ENCODE measurements around the gene TCL1A.
"Not testable (repeated sequence)": the region's sequence is repeated elsewhere in the genome, so short reads cannot be mapped to it uniquely, and the experiment has no call there.

Gene TCL1A

DNA sequence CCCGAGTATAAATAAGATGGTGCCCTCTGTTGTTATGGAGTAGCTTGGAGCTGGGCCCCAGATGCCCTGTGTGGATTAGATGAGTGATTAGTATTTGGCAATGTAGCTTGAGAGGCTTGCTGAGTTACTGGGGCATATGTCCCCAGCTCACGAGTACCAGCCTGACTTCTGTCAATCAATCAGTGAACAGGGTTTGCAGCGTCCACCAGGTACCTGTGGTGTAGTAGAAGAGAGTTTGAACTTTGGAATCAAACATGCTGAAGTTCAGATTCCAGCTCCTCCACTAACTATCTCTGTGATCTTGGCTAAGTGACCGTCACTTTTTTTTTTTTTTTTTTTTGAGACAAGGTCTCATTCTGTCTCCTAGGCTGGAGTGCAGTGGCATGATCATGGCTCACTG is 39.3 kb downstream of the TCL1A start:
- DNase-seq: no peak

- DNase-seq: no peak
These were observed 45.6 kb downstream of the TCL1A start for GRCh38 chr14:95668235-95668772.

- DNase-seq: no peak
These were observed 46.7 kb downstream of the TCL1A start for GRCh38 chr14:95667249-95667693.

DNA sequence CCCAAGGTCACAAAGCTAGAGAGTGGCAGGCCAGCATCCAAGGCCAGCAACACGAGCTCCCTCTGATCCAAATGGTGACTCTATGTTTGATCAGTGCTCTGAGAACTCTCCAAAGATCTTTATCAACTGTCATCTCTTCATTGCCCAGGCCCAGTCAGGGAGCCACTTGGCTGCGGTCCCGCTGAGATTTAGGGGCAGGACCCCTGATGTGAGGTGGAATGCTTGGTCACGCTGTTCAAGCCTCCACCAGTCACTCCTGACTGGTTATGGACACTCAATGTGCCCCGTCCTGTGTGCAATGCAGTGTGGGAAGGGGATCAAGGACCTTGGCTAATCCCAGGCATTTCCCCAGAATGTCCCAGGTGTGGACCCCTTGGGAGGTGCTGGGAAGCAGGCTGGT is 47.5 kb downstream of the TCL1A start:
- DNase-seq: no peak

DNA sequence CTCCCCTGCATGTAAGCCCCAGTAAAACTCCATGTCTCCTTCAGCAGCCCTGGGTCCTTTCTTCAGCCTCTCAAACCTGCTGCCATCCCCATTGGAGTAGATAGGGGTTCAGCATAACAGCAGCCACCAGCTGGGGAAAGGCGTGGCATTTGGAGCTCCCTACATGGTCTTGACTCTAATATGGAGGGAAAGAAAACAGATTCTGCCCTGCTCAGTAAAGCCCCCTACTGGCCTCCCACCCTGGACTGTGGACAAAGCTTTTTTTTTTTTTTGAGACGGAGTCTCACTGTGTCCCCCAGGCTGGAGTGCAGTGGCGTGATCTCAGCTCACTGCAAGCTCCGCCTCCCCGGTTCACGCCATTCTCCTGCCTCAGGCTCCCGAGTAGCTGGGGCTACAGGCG is 48.4 kb downstream of the TCL1A start:
- DNase-seq: not testable (repeated sequence)

GRCh38 chr14:95664546-95664945 is 49.4 kb downstream of the TCL1A start:
- DNase-seq: no peak

DNA sequence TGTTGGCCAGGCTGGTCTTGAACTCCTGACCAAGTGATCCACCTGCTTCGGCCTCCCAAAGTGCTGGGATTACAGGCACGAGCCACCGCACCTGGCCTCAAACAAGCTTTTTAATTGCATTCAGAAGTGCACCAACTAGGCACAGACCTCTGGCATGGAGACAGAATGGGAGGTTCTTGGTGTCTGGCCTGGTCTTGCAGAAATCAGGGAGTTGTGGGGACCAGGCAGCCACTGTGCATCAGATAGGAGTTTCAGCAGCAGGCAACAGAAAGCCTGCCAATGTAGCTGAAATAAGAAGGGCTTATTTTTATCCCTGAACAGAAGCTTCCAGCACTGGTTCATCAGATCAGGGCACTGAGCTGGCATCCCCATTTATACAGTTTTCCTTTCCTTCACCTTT is 49.9 kb downstream of the TCL1A start:
- no peak for DNase-seq

DNA sequence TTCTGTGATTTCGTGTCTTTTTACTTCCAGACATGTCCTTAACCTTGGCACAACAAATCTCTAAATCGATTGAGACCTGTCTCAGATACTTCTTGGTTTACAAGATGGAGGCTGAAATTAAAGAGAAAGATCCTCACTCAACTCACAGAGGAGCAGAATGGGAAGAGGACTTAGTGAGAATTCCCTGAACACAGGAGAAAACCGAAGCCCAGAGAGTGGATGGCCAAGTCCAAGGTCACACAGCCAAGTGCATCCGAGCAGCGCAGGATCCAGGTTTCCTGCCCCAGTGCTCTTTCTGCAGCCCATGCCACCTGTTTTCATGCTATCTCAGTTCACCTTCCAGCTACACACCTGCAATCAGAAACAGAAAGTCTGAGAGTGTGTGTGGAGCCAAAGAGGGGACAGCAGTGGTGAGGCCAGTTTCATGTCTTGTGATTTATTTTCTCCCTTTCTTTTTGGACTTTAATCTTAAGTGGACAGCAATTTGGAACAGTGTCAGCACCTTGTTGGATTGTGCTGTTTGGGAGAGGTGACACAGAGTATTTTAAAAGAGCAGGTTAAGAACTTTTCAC is 50.6 kb downstream of the TCL1A start:
- no peak for DNase-seq

GRCh38 chr14:95662376-95663186 is 51.3 kb downstream of the TCL1A start:
- no peak for DNase-seq

DNA sequence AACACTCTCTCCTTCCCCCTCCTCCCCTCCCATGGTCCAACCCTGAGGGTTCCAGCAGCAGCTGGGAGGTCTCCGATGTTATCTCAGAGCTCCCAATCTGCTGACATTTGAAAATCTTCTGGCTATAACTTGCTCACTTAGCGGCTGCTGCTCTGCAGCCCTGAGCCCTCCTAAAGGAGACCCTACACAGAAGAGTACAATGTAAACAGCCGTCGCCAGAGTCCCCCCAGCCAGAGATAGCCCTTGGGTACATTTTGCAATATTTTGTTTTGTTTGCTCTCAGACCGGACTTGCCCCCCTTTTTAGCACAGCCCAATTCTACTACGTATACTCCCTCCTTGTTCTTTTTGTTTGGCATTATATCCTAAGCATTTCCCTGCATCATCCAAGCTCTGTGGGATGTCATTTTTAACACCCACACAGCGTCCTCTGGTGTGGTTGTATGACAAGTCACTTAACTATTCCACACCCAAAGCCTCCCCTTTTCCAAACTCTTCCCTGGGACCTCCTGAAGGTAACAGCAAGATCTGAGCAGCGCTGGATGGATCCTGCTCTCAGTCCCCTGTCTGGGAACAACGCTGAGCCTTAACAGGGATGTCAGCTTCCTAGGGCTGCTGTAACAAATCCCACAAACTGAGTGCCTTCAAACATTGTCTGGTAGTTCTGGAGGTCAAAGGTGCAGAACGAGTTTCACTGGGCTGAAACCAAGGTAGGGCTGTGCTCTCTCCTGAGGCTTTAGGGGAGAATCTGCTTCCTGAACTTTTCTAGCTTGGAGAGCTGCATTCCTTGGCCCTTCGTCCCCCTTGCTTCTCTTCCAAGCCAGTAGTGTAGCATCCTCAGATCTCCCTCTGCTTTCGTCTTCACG is 53.0 kb downstream of the TCL1A start:
- no peak for DNase-seq

GRCh38 chr14:95659990-95660385 is 53.9 kb downstream of the TCL1A start:
- DNase-seq: no peak

Data from CD4-positive, alpha-beta T cell treated with Interleukin-17A for 4 hours (primary cell).